Esophagus (tissue), 2 donors: ENCODE measurements around the gene SNX14. TPM values are rescaled to one million over a fixed set of nuclear protein-coding genes. Genes with fewer than 3 reads are reported as not detected.
A peak's percentile ranks its signal among the peaks of the same experiment; 100 is the strongest.

Experiments used
- H3K27ac ChIP-seq, 2 donors: one replicate each; pipeline ENCODE4 v1.5.1; 2013; ENCODE audit warnings: low read depth in 2 of 2, mild to moderate bottlenecking in 2 of 2, inconsistent platforms in 1 of 2, low read length in 1 of 2, moderate library complexity in 1 of 2
- H3K27me3 ChIP-seq, 2 donors: one replicate each; pipeline ENCODE4 v1.6.1; 2013; ENCODE audit warnings: low read length in 2 of 2, control low read depth in 1 of 2, mild to moderate bottlenecking in 1 of 2; ENCODE audit not compliant: insufficient read depth in 2 of 2, control insufficient read depth in 1 of 2
- H3K36me3 ChIP-seq, 2 donors: one replicate each; pipeline ENCODE4 v1.6.1; 2013; ENCODE audit warnings: low read length in 1 of 2; ENCODE audit not compliant: control insufficient read depth in 2 of 2, insufficient read depth in 2 of 2
- H3K4me1 ChIP-seq, 2 donors: one replicate each; pipeline ENCODE4 v1.6.1; 2013; ENCODE audit warnings: low read length in 1 of 2; ENCODE audit not compliant: control insufficient read depth in 2 of 2, insufficient read depth in 2 of 2
- H3K4me3 ChIP-seq, 2 donors: one replicate each; pipeline ENCODE4 v1.5.1; 2013; ENCODE audit warnings: low read length in 2 of 2, mild to moderate bottlenecking in 2 of 2, low read depth in 1 of 2, moderate library complexity in 1 of 2
- H3K9me3 ChIP-seq, 2 donors: one replicate each; pipeline ENCODE4 v1.6.1; 2013; ENCODE audit warnings: mild to moderate bottlenecking in 2 of 2, low read depth in 1 of 2, low read length in 1 of 2, moderate library complexity in 1 of 2; ENCODE audit not compliant: control insufficient read depth in 2 of 2, insufficient read depth in 1 of 2
- WGBS, 2 donors: extraction: QIAGEN DNeasy Blood & Tissue Kit; methylation state at CpG; one replicate each; pipeline ENCODE4 v1.1.7; 2013; 5-methylcytosine and 5-hydroxymethylcytosine counted together
- polyA plus RNA-seq, 2 donors: library from polyadenylated mRNA; stranded (reverse); fragments of 200-250 nt; gene quantifications; one replicate each; pipeline ENCODE4 v1.2.3, GENCODE V29; 2013
- donor health status: healthy with polysubstance abuse.
- donor health status: Bipolar disorder and iron deficiency.

SNX14 gene
- polyA plus RNA-seq, 2 donors, result 26.2 to 47.7 TPM

- 65 to 76% methylated on average over 2 of the region's 2 CpGs for WGBS, 2 donors
- Histone ChIP-seq H3K4me1 (peaks cover 0 to 2% of the 10 kb centered on the region in 2 donors), H3K4me3 (no peak overlapping the region), H3K9me3 (no peaks in the 10 kb centered on the region), H3K36me3 (no peaks in the 10 kb centered on the region), H3K27me3 (peaks cover 0 to 2% of the 10 kb centered on the region in 2 donors), H3K27ac (no peak overlapping the region)
Measured at GRCh38 chr6:85470023-85470410, 123.6 kb downstream of the SNX14 start.

DNA sequence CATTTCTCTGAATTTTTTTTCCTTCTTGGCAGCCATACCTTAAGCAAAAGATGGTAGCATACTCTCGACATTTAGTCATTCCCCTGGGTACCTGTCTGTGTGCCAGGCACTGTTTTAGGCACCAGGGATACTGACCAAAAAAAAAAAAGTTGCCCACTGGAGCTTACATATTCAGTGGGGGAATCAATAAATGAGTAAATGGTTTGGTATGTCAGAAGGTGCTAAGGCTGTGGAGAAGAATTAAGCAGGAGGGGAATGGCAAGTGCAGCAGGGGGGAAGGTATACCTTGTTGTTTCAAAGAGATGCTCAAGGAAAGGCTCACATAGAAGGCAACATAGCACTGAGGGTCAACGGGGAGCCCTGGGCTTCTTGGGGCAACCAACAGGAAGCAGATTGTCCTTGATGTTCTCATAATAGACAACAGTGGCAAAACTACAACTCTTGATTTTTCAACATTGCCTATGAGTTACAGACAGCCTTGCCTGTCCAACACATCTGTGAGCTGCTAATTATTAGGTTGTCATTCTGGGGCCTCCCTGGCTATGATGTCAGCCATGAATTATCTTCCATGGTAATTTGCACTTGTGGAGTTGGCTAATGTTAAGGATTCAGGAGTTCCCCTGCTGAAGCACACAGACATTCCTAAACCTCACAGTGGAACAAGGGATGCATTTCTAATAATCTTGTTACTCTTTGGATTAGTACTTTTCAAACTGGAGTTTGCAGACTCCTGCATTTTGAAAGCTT, 124.2 kb downstream of the SNX14 start:
- H3K4me3 ChIP-seq, result no peak overlapping the region
- no peaks in the 10 kb centered on the region for H3K9me3 ChIP-seq
- no peak overlapping the region for H3K27ac ChIP-seq
- peaks cover 0 to 2% of the 10 kb centered on the region in 2 donors for H3K4me1 ChIP-seq
- 72 to 76% methylated on average over 2 of the region's 2 CpGs for WGBS, 2 donors
- no peaks in the 10 kb centered on the region for H3K36me3 ChIP-seq
- H3K27me3 ChIP-seq, result peaks cover 0 to 2% of the 10 kb centered on the region in 2 donors

DNA sequence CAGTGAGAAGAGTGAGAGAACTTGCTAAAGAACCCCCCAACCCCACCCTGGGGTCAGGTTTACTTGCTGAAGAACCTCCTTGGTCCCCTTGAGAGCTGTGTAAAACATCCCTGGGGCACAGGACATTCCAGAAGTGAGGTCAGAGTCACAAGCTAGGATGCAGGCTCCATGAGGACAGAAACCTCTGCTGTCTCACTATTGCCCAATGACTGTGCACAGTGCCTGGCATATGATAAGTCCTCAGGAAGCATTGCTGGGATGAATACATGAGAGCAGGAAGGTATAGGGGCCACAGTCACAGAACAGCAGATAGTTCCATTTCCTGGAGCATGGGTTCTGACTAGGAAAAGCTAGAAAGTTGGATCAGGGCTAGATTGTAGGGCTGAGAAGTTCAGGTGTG, 125.3 kb downstream of the SNX14 start:
- no peak overlapping the region for H3K4me3 ChIP-seq
- H3K9me3 ChIP-seq, result no peaks in the 10 kb centered on the region
- H3K36me3 ChIP-seq, result no peaks in the 10 kb centered on the region
- peaks cover 3 to 4% of the 10 kb centered on the region in 2 donors for H3K4me1 ChIP-seq
- H3K27me3 ChIP-seq, result no peaks in the 10 kb centered on the region
- no peak overlapping the region for H3K27ac ChIP-seq

GRCh38 chr6:85465762-85466161, 127.9 kb downstream of the SNX14 start:
- Histone ChIP-seq H3K36me3 (no peaks in the 10 kb centered on the region), H3K4me1 (peaks cover 4 to 8% of the 10 kb centered on the region in 2 donors), H3K27ac (no peak overlapping the region), H3K9me3 (no peaks in the 10 kb centered on the region), H3K4me3 (no peak overlapping the region), H3K27me3 (no peaks in the 10 kb centered on the region)
- WGBS, 2 donors, result 65 to 66% methylated on average over 2 of the region's 2 CpGs

- no peaks in the 10 kb centered on the region for H3K36me3 ChIP-seq
Measured at GRCh38 chr6:85464722-85465150, 128.9 kb downstream of the SNX14 start.

DNA sequence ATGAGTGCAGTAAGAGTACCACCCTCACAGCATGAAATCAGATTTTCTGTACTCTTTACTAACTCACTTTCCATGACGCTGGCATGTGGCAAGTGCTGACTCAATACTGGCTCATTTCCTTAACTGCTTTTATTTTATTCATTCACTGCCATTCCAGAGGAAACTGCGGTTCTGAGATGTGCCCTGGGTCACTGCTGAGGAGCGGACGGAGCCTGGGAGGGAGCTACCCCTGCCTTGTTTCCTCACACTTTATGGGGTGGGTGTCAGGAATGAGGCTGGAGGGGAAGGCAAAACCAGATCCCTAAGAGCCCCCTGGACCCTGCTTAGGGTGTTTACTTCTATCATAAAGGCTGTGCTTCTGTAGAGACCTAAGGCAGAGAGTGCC, 129.4 kb downstream of the SNX14 start:
- peak overlapping the region in 1 of 2 donors; percentile 28 for H3K27ac ChIP-seq
- peaks cover 4 to 8% of the 10 kb centered on the region in 2 donors for H3K4me1 ChIP-seq
- H3K36me3 ChIP-seq, result no peaks in the 10 kb centered on the region
- H3K27me3 ChIP-seq, result no peaks in the 10 kb centered on the region
- WGBS, 2 donors, result 37 to 41% methylated on average over 4 of the region's 4 CpGs
- H3K9me3 ChIP-seq, result no peaks in the 10 kb centered on the region
- no peak overlapping the region for H3K4me3 ChIP-seq

More at GRCh38 chr6:85464722-85465150, 128.9 kb downstream of the SNX14 start:
- peak overlapping the region in 1 of 2 donors; percentile 28 for H3K27ac ChIP-seq
- peaks cover 4 to 8% of the 10 kb centered on the region in 2 donors for H3K4me1 ChIP-seq
- no peaks in the 10 kb centered on the region for H3K27me3 ChIP-seq
- WGBS, 2 donors, result 51 to 60% methylated on average over 4 of the region's 4 CpGs
- H3K9me3 ChIP-seq, result no peaks in the 10 kb centered on the region
- H3K4me3 ChIP-seq, result no peak overlapping the region

DNA sequence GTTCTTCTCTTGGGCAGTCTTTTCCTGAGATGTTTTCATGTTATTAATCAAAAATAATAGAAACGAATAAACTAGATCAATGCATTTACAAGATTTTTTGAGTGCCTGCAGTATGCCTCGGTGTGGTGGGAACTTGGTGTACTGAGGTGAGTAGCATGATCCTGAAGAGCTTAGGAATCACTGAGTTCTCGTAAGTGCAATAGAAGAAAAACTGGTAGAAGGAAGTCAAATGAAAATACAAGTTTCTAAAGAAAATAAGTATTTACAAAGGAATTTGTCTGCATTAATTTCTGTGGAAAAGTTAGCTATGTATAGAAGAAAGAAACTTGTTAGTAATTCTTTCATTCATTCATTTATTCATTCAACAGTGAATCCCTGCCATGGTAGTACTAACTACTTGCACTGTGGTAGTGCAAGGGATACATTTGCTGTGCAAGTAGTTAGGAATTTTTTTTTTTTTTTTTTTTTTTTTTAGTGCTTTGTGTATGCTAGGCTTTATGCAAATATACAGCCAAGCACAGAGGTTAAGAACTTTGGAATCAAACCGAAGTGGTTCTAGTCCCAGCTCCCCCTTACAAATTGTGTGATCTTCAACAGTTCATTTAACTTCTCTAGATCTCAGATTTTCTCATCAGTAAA, 129.9 kb downstream of the SNX14 start:
- no peak overlapping the region for H3K4me3 ChIP-seq
- H3K36me3 ChIP-seq, result no peaks in the 10 kb centered on the region
- no peaks in the 10 kb centered on the region for H3K9me3 ChIP-seq
- H3K4me1 ChIP-seq, result peaks cover 4 to 9% of the 10 kb centered on the region in 2 donors
- 80% methylated on average over 4 of the region's 4 CpGs for WGBS, 2 donors
- no peaks in the 10 kb centered on the region for H3K27me3 ChIP-seq
- no peak overlapping the region for H3K27ac ChIP-seq

- no peaks in the 10 kb centered on the region for H3K9me3 ChIP-seq
- 41 to 60% methylated on average over 2 of the region's 2 CpGs for WGBS, 2 donors
- H3K27ac ChIP-seq, result no peak overlapping the region
- peaks cover 4 to 10% of the 10 kb centered on the region in 2 donors for H3K4me1 ChIP-seq
- no peak overlapping the region for H3K4me3 ChIP-seq
- H3K27me3 ChIP-seq, result no peaks in the 10 kb centered on the region
- H3K36me3 ChIP-seq, result no peaks in the 10 kb centered on the region
Measured at GRCh38 chr6:85462673-85463072, 131.0 kb downstream of the SNX14 start.

- Histone ChIP-seq H3K27me3 (no peaks in the 10 kb centered on the region), H3K36me3 (no peaks in the 10 kb centered on the region), H3K4me1 (peaks cover 4 to 10% of the 10 kb centered on the region in 2 donors), H3K27ac (peak overlapping the region in 1 of 2 donors; percentile 44), H3K4me3 (no peak overlapping the region), H3K9me3 (no peaks in the 10 kb centered on the region)
- WGBS, 2 donors, result 68 to 85% methylated on average over 4 of the region's 4 CpGs
Measured at GRCh38 chr6:85461798-85462170, 131.9 kb downstream of the SNX14 start.
